Measurements from ENCODE around the gene SBF2. TPM values are rescaled to one million over a fixed set of nuclear protein-coding genes. Genes with fewer than 3 reads are reported as not detected.

The SBF2 gene
- total and polyA plus RNA-seq, 9 of the 15 experiments (the other 6 are each of a cell fraction or from before 2014, with no cell fraction given), result 0.80 to 9.5 (median 5.0) TPM

DNA sequence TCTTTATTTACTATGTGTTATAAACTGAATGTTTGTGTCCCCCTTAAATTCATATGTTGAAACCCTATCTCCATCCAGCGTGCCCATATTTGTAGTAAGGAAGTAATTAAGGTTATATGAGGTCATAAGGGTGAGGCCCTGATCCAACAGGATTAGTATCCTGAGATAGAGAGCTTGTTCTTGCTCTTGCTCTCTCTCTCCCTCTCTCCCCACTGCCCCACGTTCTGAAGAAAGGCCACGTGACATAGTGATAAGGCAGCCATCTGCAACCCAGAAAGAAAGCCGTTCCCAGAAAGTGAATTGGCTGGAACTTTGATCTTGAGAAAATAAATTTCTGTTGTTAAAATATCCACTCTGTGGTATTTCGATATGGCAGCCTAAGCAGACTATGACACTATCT lies 417.7 kb downstream of the SBF2 start (continued):
- TF ChIP-seq, protein P1, sequence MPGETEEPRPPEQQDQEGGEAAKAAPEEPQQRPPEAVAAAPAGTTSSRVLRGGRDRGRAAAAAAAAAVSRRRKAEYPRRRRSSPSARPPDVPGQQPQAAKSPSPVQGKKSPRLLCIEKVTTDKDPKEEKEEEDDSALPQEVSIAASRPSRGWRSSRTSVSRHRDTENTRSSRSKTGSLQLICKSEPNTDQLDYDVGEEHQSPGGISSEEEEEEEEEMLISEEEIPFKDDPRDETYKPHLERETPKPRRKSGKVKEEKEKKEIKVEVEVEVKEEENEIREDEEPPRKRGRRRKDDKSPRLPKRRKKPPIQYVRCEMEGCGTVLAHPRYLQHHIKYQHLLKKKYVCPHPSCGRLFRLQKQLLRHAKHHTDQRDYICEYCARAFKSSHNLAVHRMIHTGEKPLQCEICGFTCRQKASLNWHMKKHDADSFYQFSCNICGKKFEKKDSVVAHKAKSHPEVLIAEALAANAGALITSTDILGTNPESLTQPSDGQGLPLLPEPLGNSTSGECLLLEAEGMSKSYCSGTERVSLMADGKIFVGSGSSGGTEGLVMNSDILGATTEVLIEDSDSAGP (CRISPR knock-in tag; IDR thresholded peaks at IDR 0.05), result no peak
- TF ChIP-seq, protein P2, sequence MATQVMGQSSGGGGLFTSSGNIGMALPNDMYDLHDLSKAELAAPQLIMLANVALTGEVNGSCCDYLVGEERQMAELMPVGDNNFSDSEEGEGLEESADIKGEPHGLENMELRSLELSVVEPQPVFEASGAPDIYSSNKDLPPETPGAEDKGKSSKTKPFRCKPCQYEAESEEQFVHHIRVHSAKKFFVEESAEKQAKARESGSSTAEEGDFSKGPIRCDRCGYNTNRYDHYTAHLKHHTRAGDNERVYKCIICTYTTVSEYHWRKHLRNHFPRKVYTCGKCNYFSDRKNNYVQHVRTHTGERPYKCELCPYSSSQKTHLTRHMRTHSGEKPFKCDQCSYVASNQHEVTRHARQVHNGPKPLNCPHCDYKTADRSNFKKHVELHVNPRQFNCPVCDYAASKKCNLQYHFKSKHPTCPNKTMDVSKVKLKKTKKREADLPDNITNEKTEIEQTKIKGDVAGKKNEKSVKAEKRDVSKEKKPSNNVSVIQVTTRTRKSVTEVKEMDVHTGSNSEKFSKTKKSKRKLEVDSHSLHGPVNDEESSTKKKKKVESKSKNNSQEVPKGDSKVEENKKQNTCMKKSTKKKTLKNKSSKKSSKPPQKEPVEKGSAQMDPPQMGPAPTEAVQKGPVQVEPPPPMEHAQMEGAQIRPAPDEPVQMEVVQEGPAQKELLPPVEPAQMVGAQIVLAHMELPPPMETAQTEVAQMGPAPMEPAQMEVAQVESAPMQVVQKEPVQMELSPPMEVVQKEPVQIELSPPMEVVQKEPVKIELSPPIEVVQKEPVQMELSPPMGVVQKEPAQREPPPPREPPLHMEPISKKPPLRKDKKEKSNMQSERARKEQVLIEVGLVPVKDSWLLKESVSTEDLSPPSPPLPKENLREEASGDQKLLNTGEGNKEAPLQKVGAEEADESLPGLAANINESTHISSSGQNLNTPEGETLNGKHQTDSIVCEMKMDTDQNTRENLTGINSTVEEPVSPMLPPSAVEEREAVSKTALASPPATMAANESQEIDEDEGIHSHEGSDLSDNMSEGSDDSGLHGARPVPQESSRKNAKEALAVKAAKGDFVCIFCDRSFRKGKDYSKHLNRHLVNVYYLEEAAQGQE (IDR thresholded peaks at IDR 0.05; ENCODE audit: borderline replicate concordance), result peak; percentile 25; the same call in 1 of the 2 replicates
- TF ChIP-seq, protein P2 (CRISPR knock-in tag; IDR thresholded peaks at IDR 0.05; ENCODE audit: low read depth), result no peak
- TF ChIP-seq, protein P3, sequence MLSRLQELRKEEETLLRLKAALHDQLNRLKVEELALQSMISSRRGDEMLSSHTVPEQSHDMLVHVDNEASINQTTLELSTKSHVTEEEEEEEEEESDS (CRISPR knock-in tag; IDR thresholded peaks at IDR 0.05), result no peak
- TF ChIP-seq, protein P4, sequence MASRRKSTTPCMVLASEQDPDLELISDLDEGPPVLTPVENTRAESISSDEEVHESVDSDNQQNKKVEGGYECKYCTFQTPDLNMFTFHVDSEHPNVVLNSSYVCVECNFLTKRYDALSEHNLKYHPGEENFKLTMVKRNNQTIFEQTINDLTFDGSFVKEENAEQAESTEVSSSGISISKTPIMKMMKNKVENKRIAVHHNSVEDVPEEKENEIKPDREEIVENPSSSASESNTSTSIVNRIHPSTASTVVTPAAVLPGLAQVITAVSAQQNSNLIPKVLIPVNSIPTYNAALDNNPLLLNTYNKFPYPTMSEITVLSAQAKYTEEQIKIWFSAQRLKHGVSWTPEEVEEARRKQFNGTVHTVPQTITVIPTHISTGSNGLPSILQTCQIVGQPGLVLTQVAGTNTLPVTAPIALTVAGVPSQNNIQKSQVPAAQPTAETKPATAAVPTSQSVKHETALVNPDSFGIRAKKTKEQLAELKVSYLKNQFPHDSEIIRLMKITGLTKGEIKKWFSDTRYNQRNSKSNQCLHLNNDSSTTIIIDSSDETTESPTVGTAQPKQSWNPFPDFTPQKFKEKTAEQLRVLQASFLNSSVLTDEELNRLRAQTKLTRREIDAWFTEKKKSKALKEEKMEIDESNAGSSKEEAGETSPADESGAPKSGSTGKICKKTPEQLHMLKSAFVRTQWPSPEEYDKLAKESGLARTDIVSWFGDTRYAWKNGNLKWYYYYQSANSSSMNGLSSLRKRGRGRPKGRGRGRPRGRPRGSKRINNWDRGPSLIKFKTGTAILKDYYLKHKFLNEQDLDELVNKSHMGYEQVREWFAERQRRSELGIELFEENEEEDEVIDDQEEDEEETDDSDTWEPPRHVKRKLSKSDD (conservative IDR thresholded peaks at IDR 0.05; ENCODE audit: low read length), result no peak
- TF ChIP-seq BHLHE40 (IDR thresholded peaks at IDR 0.05; ENCODE audit: low read length), result peak; percentile 56
